Immature natural killer cell (primary cell): Measurements from ENCODE around the gene PPP1R9B. TPM values are rescaled to one million over a fixed set of nuclear protein-coding genes. Genes with fewer than 3 reads are reported as not detected.

Experiments used
- DNase-seq, 3 donors: peaks; one replicate each; pipeline ENCODE4 v3.0.0; 2022; ENCODE audit warnings: mixed read lengths in 1 of 3
- H3K27ac Mint-ChIP-seq, 6 donors: one replicate each; pipeline ENCODE4 v1.8.0; 2020; ENCODE audit warnings: mixed read lengths in 6 of 6, mild to moderate bottlenecking in 5 of 6, inconsistent platforms in 4 of 6, moderate library complexity in 3 of 6
- H3K27me3 Mint-ChIP-seq, 3 donors: one replicate each; pipeline ENCODE4 v1.8.0; 2020 to 2021; ENCODE audit warnings: low read depth in 3 of 3, mild to moderate bottlenecking in 3 of 3, mixed read lengths in 3 of 3, moderate library complexity in 3 of 3, inconsistent platforms in 1 of 3
- H3K36me3 Mint-ChIP-seq, 3 donors: one replicate each; pipeline ENCODE4 v1.8.0; 2020; ENCODE audit warnings: mixed read lengths in 3 of 3, inconsistent platforms in 2 of 3, mild to moderate bottlenecking in 2 of 3
- H3K4me1 Mint-ChIP-seq, 2 donors: one replicate each; pipeline ENCODE4 v1.8.0; 2020; ENCODE audit warnings: inconsistent platforms in 2 of 2, mild to moderate bottlenecking in 2 of 2, mixed read lengths in 2 of 2, moderate library complexity in 1 of 2
- H3K4me3 Mint-ChIP-seq, 5 donors: one replicate each; pipeline ENCODE4 v1.8.0; 2020; ENCODE audit warnings: mild to moderate bottlenecking in 5 of 5, mixed read lengths in 5 of 5, inconsistent platforms in 3 of 5, moderate library complexity in 3 of 5
- H3K9me3 Mint-ChIP-seq, 6 donors: one replicate each; pipeline ENCODE4 v1.8.0; 2020; ENCODE audit warnings: mild to moderate bottlenecking in 6 of 6, mixed read lengths in 6 of 6, inconsistent platforms in 4 of 6, moderate library complexity in 3 of 6
- polyA plus RNA-seq, 3 donors: library from polyadenylated mRNA; unstranded; fragments of 300-500 nt; fragmentation: Illumina TruSeq; gene quantifications; one replicate each; pipeline ENCODE4 v1.2.3, GENCODE V29; 2021

Gene PPP1R9B
- polyA plus RNA-seq, 3 donors from 2014 or later, result 0.25 to 2.0 (median 0.66) TPM

DNA sequence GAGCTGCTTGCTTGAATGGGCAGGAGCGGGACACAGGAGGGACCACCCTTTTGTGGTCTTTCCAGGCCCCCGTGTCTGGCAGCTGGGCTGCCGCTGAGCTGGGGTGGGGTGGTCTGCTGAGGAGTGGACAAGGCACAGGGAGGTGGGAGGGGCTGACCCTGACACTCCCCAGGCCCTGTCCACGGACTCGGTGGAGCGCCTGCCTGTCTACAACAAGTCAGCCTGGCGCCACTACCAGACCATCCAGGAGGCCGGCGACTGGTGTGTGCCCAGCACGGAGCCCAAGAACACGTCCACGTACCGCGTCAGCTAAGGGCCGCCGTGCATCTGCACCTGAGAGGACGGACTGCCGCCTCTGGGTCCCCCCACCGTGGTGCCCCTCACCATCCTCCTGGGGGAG, 40.7 kb downstream of the PPP1R9B start:
- Mint-ChIP-seq H3K36me3 (peaks cover 0 to 13% (median 12%) of the 10 kb centered on the region in 3 donors), H3K27me3 (peaks cover 0 to under 1% (median under 1%) of the 10 kb centered on the region in 3 donors), H3K27ac (no peak overlapping the region), H3K4me1 (peaks cover 0 to 1% of the 10 kb centered on the region in 2 donors), H3K9me3 (no peaks in the 10 kb centered on the region), H3K4me3 (no peak overlapping the region)
- no peak for DNase-seq

DNA sequence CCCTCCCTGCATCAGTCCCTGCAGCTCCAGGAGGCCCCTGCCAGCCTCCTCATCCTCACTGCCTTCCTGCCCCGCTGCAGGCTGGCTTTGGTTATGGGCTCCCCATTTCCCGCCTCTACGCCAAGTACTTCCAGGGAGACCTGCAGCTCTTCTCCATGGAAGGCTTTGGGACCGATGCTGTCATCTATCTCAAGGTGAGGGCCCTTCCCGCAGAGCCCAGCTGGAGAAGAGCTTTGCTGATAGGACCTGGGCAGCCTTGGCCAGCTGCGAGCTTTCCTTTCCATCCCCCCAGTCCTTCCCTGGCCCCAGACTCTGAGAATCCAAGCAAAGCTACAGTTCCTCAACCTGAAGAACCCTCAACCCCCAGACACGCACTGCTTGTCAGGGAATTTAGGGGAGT, 41.3 kb downstream of the PPP1R9B start:
- no peak for DNase-seq
- peaks cover 0 to 13% (median 12%) of the 10 kb centered on the region in 3 donors for H3K36me3 Mint-ChIP-seq
- no peak overlapping the region for H3K4me3 Mint-ChIP-seq
- no peaks in the 10 kb centered on the region for H3K27me3 Mint-ChIP-seq
- H3K4me1 Mint-ChIP-seq, result no peaks in the 10 kb centered on the region
- no peaks in the 10 kb centered on the region for H3K9me3 Mint-ChIP-seq
- H3K27ac Mint-ChIP-seq, result no peak overlapping the region

DNA sequence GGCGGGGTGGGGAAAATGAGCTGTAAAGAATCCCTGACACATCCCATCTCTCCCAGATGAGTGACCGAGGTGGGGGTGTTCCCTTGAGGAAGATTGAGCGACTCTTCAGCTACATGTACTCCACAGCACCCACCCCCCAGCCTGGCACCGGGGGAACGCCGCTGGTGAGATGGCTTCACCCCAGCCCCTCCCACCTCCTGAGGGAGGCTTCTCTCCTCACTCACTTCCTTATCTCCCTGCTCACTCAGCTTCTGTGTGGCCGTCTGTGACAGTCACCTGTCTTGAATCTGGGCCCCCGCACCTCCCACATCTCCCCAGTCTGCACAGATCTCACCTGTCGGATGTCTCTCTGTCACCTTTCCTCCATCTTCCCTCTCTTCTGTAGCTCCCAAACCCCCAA, 41.9 kb downstream of the PPP1R9B start:
- Mint-ChIP-seq H3K9me3 (no peaks in the 10 kb centered on the region), H3K36me3 (peaks cover 0 to 13% (median 12%) of the 10 kb centered on the region in 3 donors), H3K27ac (no peak overlapping the region), H3K4me1 (no peaks in the 10 kb centered on the region), H3K27me3 (no peaks in the 10 kb centered on the region), H3K4me3 (no peak overlapping the region)
- DNase-seq, result no peak

GRCh38 chr17:50107790-50108414, 42.6 kb downstream of the PPP1R9B start:
- H3K36me3 Mint-ChIP-seq, result peaks cover 0 to 13% (median 12%) of the 10 kb centered on the region in 3 donors
- H3K4me1 Mint-ChIP-seq, result peaks cover 0 to 3% of the 10 kb centered on the region in 2 donors
- DNase-seq, result no peak
- H3K9me3 Mint-ChIP-seq, result no peaks in the 10 kb centered on the region
- H3K27ac Mint-ChIP-seq, result no peak overlapping the region
- no peak overlapping the region for H3K4me3 Mint-ChIP-seq
- H3K27me3 Mint-ChIP-seq, result no peaks in the 10 kb centered on the region

DNA sequence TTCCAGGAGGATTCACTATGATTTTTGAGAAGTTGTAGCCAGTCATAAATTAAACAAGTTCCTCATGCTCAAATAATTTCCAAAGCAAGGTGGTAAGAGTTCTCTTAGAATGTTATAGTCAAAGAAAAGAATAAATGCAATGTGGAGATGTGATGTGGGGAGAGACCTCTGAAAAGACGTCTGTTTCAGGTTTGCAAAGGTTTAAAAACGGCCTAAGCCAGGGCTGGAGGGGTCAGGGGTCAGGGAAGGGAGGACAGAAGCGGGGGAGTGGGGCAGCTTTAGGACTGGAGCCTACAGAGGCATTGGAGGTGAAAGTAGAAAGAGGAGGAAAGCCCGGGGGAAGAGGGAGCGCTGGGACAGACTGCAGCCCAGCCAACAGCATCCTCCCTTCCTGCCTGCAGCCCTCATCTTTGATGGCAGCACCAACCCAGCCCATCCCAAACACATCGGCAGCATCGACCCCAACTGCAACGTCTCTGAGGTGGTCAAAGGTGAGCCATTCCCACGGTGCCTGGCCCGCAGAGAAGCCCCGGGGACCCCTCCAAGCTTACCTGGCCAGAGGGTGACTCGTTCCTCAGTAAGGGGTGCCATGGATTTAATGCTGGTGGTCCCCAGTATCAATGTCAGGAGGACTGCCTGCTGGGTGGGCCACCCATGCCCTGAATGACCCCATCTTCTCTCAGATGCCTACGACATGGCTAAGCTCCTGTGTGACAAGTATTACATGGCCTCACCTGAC, 43.9 kb downstream of the PPP1R9B start:
- peaks cover 0 to 5% of the 10 kb centered on the region in 2 donors for H3K4me1 Mint-ChIP-seq
- no peak overlapping the region for H3K27ac Mint-ChIP-seq
- peaks cover 0 to 13% (median 12%) of the 10 kb centered on the region in 3 donors for H3K36me3 Mint-ChIP-seq
- H3K9me3 Mint-ChIP-seq, result no peaks in the 10 kb centered on the region
- H3K4me3 Mint-ChIP-seq, result no peak overlapping the region
- no peak for DNase-seq
- no peaks in the 10 kb centered on the region for H3K27me3 Mint-ChIP-seq

GRCh38 chr17:50105811-50106210, 44.7 kb downstream of the PPP1R9B start:
- Mint-ChIP-seq H3K4me1 (peaks cover 1 to 5% of the 10 kb centered on the region in 2 donors), H3K36me3 (peaks cover 0 to 13% (median 12%) of the 10 kb centered on the region in 3 donors), H3K27me3 (peaks cover 0 to under 1% (median 0%) of the 10 kb centered on the region in 3 donors), H3K27ac (no peak overlapping the region), H3K9me3 (no peaks in the 10 kb centered on the region), H3K4me3 (no peak overlapping the region)
- DNase-seq, result no peak

GRCh38 chr17:50103941-50104340, 46.5 kb downstream of the PPP1R9B start:
- H3K4me3 Mint-ChIP-seq, result no peak overlapping the region
- peaks cover 16% of the 10 kb centered on the region in 2 donors for H3K4me1 Mint-ChIP-seq
- H3K27me3 Mint-ChIP-seq, result peaks cover 0 to 3% (median 0%) of the 10 kb centered on the region in 3 donors
- H3K9me3 Mint-ChIP-seq, result no peaks in the 10 kb centered on the region
- no peak for DNase-seq
- no peak overlapping the region for H3K27ac Mint-ChIP-seq
- peaks cover 4 to 13% (median 12%) of the 10 kb centered on the region in 3 donors for H3K36me3 Mint-ChIP-seq

DNA sequence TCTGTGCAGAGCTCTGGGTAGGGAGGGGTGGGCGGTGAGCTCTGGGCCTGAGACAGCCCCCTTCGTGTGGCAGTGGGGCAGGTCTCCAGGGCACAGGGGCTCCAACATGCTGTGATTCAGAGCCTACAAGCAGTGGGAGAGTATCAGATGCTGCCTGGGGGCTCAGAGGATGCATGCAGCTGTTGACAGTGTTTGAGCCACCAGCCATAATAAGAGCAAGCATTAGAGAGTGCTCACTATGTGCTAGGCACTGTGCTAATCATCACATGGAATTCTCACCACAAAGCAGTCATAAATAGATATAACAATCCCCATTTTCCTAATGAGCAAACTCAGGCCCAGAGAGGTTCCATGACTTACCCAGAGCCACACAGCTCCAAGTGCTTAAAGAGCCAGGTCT, 47.2 kb downstream of the PPP1R9B start:
- H3K4me1 Mint-ChIP-seq, result peaks cover 21 to 23% of the 10 kb centered on the region in 2 donors
- no peak overlapping the region for H3K4me3 Mint-ChIP-seq
- H3K36me3 Mint-ChIP-seq, result peaks cover 8 to 17% (median 16%) of the 10 kb centered on the region in 3 donors
- H3K27ac Mint-ChIP-seq, result peak overlapping the region in 2 of 6 donors; percentile 38 to 40
- H3K9me3 Mint-ChIP-seq, result no peaks in the 10 kb centered on the region
- DNase-seq, result no peak
- peaks cover 0 to 3% (median 0%) of the 10 kb centered on the region in 3 donors for H3K27me3 Mint-ChIP-seq

- Mint-ChIP-seq H3K27me3 (peaks cover 0 to 3% (median 0%) of the 10 kb centered on the region in 3 donors), H3K4me3 (no peak overlapping the region)
These were observed 48.1 kb downstream of the PPP1R9B start for GRCh38 chr17:50102164-50102991.

DNA sequence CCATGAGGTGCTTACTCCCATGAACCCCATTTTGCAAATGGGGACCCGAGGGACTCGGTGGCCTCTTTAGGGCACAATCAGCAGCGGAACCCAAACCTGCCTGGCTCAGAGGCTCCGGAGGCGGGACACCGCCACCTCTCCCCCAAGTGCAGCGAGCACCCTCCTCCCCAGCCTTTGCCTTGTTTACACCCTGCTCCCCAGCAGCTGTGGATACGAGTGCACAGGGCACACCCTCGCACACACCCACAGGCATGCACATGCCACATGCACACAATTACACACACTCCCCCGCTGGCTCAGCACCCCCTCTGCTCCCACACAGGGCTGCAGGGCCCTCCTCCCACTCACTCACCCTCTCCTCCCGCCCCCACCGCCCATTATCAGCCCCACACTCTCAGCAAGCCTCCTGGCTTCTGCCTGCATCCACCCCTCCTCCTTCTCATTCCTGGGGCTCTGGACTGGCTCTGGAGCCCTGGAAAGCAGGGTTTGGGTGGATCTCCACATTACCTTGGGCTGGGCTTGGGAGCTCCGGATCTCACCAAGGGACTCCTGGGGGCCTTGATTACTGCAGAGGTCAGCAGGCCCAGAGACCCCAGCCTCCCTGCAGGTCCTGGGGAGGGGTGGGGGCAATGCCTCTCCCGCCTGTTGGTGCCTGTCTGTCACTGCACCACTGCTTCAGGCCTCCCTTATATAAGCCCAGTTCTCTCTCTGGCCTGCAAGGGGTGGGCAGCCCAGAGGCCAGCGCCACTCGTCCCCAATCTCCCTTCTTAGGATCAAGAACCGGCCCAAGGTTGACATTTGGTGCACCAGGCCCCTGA, 48.9 kb downstream of the PPP1R9B start:
- Mint-ChIP-seq H3K27ac (no peak overlapping the region), H3K4me3 (no peak overlapping the region)

More at GRCh38 chr17:50102164-50102991, 48.1 kb downstream of the PPP1R9B start:
- Mint-ChIP-seq H3K9me3 (no peaks in the 10 kb centered on the region), H3K27ac (no peak overlapping the region), H3K4me1 (peaks cover 23 to 25% of the 10 kb centered on the region in 2 donors), H3K36me3 (peaks cover 8 to 19% (median 13%) of the 10 kb centered on the region in 3 donors)
- no peak for DNase-seq

DNA sequence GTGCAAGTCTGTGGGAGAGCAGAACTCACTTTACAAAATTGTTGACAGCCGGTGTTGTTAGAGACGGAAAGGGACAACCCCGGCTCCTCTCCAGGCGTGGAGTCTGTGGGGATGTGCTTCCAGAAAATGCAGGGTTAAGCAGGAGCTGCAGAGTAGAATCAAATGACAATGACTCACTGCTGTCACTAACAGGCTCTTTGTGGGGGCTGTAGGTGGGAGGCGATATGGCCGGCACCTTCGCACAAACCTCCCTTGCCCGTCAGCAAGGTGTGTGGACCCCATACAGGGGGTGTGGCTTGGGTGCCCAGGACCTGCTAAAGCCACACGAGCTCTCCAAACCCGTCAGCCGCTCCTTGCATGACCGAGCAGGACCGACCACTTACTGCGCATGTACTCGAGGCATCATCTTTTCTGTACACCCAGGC, 49.5 kb downstream of the PPP1R9B start:
- H3K27me3 Mint-ChIP-seq, result peaks cover 0 to 3% (median 0%) of the 10 kb centered on the region in 3 donors
- H3K4me3 Mint-ChIP-seq, result no peak overlapping the region
- DNase-seq, result no peak
- no peak overlapping the region for H3K27ac Mint-ChIP-seq
- peaks cover 33 to 39% of the 10 kb centered on the region in 2 donors for H3K4me1 Mint-ChIP-seq
- no peaks in the 10 kb centered on the region for H3K9me3 Mint-ChIP-seq
- peaks cover 8 to 16% (median 9%) of the 10 kb centered on the region in 3 donors for H3K36me3 Mint-ChIP-seq

More for the DNA sequence above, 48.9 kb downstream of the PPP1R9B start:
- Mint-ChIP-seq H3K27me3 (peaks cover 0 to 3% (median 0%) of the 10 kb centered on the region in 3 donors), H3K36me3 (peaks cover 8 to 19% (median 13%) of the 10 kb centered on the region in 3 donors), H3K9me3 (no peaks in the 10 kb centered on the region), H3K4me1 (peaks cover 29 to 33% of the 10 kb centered on the region in 2 donors)
- DNase-seq, result no peak

DNA sequence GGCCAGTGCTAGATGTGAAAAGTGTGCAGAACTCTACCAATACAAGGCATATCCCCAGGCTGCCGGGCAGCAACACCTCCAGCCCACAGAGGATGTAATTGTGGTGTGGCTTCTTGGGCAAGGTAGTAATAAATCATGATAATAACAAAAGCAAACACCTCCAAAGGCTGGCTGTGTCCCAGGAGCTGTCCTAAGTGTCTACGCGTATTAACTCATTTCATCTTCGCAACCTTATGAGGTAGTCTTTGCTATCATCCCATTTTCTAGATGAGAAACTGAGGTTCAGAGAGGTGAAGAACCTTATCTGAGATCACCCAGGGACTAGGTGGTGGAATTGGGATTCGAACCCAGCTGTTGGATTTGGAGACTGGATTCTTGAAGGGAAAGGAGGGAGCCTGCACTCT, 50.0 kb downstream of the PPP1R9B start:
- peaks cover 0 to 3% (median 3%) of the 10 kb centered on the region in 3 donors for H3K27me3 Mint-ChIP-seq
- H3K4me3 Mint-ChIP-seq, result peak overlapping the region in 3 of 5 donors; percentile 14 to 40 (median 21)
- H3K36me3 Mint-ChIP-seq, result peaks cover 8 to 14% (median 9%) of the 10 kb centered on the region in 3 donors
- H3K9me3 Mint-ChIP-seq, result no peaks in the 10 kb centered on the region
- DNase-seq, result peak; percentile 22 to 32 (median 24)
- peak overlapping the region in 4 of 6 donors; percentile 46 to 54 (median 50) for H3K27ac Mint-ChIP-seq
- peaks cover 37 to 43% of the 10 kb centered on the region in 2 donors for H3K4me1 Mint-ChIP-seq

DNA sequence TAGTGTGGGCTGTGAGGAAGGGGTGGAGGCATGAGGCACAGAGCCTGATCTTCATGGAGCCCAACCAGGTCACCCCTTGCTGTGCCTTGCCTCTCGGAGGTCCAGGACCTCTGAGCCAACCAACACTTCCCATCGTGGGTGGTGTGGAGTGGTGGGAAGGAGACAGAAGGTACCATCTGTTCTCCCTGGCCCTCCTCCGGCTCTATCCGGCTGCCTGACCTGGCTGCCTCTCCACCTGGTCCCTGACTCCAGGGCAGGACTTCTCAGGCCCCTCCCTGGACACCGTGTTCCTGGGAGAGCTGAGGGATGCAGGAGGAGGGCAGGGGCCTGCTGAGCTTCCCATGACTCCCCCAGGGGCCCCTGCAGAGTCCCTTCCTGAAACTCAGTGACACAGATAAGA, 51.5 kb downstream of the PPP1R9B start:
- peaks cover 4 to 8% (median 7%) of the 10 kb centered on the region in 3 donors for H3K36me3 Mint-ChIP-seq
- peaks cover 9 to 11% (median 10%) of the 10 kb centered on the region in 3 donors for H3K27me3 Mint-ChIP-seq
- H3K9me3 Mint-ChIP-seq, result no peaks in the 10 kb centered on the region
- no peak for DNase-seq
- peaks cover 50% of the 10 kb centered on the region in 2 donors for H3K4me1 Mint-ChIP-seq
- H3K27ac Mint-ChIP-seq, result no peak overlapping the region
- peak overlapping the region in 1 of 5 donors; percentile 11 for H3K4me3 Mint-ChIP-seq
